ENCODE results near the gene ASIC2. TPM values are rescaled to one million over a fixed set of nuclear protein-coding genes. Genes with fewer than 3 reads are reported as not detected.

ASIC2 gene
- total RNA-seq, 1 experiment from 2014 or later, result 4.1 TPM

DNA sequence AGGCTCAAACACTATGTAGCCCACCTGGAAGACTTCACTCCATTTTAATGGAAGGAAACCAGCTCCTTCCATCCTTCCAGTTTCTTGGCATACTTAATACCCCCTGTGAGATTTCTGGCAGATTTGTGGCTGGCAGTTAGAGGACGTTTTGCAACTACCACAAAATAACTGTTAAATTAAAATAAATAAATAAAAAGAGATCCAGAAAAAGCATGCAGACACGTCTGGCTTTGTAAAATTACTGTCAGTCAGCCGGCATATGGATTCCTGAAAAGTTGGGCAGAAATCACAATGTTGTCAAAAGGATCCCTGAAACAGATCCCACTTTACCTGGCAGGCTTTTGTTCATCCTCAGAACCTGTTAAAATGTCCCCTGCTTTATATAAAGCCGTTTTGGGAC is 113.9 kb downstream of the ASIC2 start:
- H3K27me3 ChIP-seq (ENCODE audit: control insufficient read depth, insufficient read depth, low read length), result no peaks in the 10 kb centered on the region
- POLR2A ChIA-PET, result no interaction called here
- no peaks in the 10 kb centered on the region for H3K4me1 ChIP-seq (ENCODE audit: control insufficient read depth, insufficient read depth, low read length)
- no peaks in the 10 kb centered on the region for H3K9me3 ChIP-seq (ENCODE audit: control insufficient read depth, insufficient read depth, low read depth, low read length)
- DNase-seq (ENCODE audit: low read depth, low spot score) (no peak), ATAC-seq (no peak)
- no peak overlapping the region for H3K27ac ChIP-seq (ENCODE audit: low read length)
- no peak overlapping the region for H3K4me3 ChIP-seq (ENCODE audit: low read depth in 2 of 2, low read length in 2 of 2)
- intact Hi-C loops (cut with micrococcal nuclease; ENCODE audit: unreplicated experiment) (no loop called here), in situ Hi-C loops (cut with HindIII; ENCODE audit: low pct_unique_long_range_greater_than_20kb, low sequenced_read_pairs) (no loop called here)
- CTCF ChIA-PET, result interaction anchor here (0.8 kb wide), 1 partner anchor 181 kb away, joined by 3 read pairs; no protein-coding TSS in a partner anchor
- TF ChIP-seq TCF7L2 (IDR thresholded peaks at IDR 0.05; ENCODE audit: low read depth, low read length) (no peak), SIN3A (IDR thresholded peaks at IDR 0.05; ENCODE audit: borderline replicate concordance, insufficient read depth, low read depth, low read length) (no peak), POLR2AphosphoS5 (IDR thresholded peaks at IDR 0.05; ENCODE audit: low read depth, low read length) (no peak)
- TF ChIP-seq, protein P1, sequence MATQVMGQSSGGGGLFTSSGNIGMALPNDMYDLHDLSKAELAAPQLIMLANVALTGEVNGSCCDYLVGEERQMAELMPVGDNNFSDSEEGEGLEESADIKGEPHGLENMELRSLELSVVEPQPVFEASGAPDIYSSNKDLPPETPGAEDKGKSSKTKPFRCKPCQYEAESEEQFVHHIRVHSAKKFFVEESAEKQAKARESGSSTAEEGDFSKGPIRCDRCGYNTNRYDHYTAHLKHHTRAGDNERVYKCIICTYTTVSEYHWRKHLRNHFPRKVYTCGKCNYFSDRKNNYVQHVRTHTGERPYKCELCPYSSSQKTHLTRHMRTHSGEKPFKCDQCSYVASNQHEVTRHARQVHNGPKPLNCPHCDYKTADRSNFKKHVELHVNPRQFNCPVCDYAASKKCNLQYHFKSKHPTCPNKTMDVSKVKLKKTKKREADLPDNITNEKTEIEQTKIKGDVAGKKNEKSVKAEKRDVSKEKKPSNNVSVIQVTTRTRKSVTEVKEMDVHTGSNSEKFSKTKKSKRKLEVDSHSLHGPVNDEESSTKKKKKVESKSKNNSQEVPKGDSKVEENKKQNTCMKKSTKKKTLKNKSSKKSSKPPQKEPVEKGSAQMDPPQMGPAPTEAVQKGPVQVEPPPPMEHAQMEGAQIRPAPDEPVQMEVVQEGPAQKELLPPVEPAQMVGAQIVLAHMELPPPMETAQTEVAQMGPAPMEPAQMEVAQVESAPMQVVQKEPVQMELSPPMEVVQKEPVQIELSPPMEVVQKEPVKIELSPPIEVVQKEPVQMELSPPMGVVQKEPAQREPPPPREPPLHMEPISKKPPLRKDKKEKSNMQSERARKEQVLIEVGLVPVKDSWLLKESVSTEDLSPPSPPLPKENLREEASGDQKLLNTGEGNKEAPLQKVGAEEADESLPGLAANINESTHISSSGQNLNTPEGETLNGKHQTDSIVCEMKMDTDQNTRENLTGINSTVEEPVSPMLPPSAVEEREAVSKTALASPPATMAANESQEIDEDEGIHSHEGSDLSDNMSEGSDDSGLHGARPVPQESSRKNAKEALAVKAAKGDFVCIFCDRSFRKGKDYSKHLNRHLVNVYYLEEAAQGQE (IDR thresholded peaks at IDR 0.05; ENCODE audit: insufficient read depth in 1 of 2, low read depth in 2 of 2, low read length in 1 of 2), result no peak
- TF ChIP-seq, protein P2, sequence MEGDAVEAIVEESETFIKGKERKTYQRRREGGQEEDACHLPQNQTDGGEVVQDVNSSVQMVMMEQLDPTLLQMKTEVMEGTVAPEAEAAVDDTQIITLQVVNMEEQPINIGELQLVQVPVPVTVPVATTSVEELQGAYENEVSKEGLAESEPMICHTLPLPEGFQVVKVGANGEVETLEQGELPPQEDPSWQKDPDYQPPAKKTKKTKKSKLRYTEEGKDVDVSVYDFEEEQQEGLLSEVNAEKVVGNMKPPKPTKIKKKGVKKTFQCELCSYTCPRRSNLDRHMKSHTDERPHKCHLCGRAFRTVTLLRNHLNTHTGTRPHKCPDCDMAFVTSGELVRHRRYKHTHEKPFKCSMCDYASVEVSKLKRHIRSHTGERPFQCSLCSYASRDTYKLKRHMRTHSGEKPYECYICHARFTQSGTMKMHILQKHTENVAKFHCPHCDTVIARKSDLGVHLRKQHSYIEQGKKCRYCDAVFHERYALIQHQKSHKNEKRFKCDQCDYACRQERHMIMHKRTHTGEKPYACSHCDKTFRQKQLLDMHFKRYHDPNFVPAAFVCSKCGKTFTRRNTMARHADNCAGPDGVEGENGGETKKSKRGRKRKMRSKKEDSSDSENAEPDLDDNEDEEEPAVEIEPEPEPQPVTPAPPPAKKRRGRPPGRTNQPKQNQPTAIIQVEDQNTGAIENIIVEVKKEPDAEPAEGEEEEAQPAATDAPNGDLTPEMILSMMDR (IDR thresholded peaks at IDR 0.05), result no peak
- no TSS peak for BruUV-seq (replicated peaks)
- H3K36me3 ChIP-seq (ENCODE audit: control insufficient read depth, insufficient read depth, low read length), result no peaks in the 10 kb centered on the region

DNA sequence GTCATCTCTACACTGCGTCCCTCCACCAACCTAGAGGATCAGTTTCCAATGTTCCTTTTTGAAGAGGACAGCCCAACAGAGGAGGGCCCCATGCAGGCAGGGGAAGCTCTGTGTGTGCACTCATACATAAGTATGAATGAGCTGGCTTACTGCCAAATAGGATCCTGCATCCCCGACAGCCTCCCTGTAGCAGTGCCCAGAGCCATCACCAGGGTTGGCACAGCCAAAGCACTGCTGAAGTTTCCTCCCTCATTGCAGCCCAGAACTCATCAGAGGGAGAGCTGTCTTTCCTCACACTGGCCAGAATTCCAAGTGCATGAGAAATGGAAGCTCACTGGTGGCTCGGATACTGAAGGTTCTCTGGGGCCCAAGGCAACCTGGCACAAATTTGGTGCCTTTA is 114.4 kb downstream of the ASIC2 start:
- Histone ChIP-seq H3K27me3 (ENCODE audit: control insufficient read depth, insufficient read depth, low read length) (no peaks in the 10 kb centered on the region), H3K9me3 (ENCODE audit: control insufficient read depth, insufficient read depth, low read depth, low read length) (no peaks in the 10 kb centered on the region), H3K36me3 (ENCODE audit: control insufficient read depth, insufficient read depth, low read length) (no peaks in the 10 kb centered on the region), H3K4me1 (ENCODE audit: control insufficient read depth, insufficient read depth, low read length) (no peaks in the 10 kb centered on the region), H3K4me3 (ENCODE audit: low read depth in 2 of 2, low read length in 2 of 2) (no peak overlapping the region), H3K27ac (ENCODE audit: low read length) (no peak overlapping the region)
- no peak for TF ChIP-seq TCF7L2 (IDR thresholded peaks at IDR 0.05; ENCODE audit: low read depth, low read length)
- no peak for TF ChIP-seq SIN3A (IDR thresholded peaks at IDR 0.05; ENCODE audit: borderline replicate concordance, insufficient read depth, low read depth, low read length)
- TF ChIP-seq POLR2AphosphoS5 (IDR thresholded peaks at IDR 0.05; ENCODE audit: low read depth, low read length), result no peak
- TF ChIP-seq, protein P1 (IDR thresholded peaks at IDR 0.05; ENCODE audit: insufficient read depth in 1 of 2, low read depth in 2 of 2, low read length in 1 of 2), result no peak
- TF ChIP-seq, protein P2 (IDR thresholded peaks at IDR 0.05), result no peak
- in situ Hi-C loops (cut with HindIII; ENCODE audit: low pct_unique_long_range_greater_than_20kb, low sequenced_read_pairs), result no loop called here
- ChIA-PET CTCF (interaction anchor here (0.8 kb wide), 1 partner anchor 181 kb away, joined by 3 read pairs; no protein-coding TSS in a partner anchor), POLR2A (no interaction called here)
- no TSS peak for BruUV-seq (replicated peaks)
- 0 out of 2 replicates have a peak, but pooled peaks have one; percentile 47 for ATAC-seq
- no peak for DNase-seq (ENCODE audit: low read depth, low spot score)
- intact Hi-C loops (cut with micrococcal nuclease; ENCODE audit: unreplicated experiment), result no loop called here

Measured in Panc1 (cell line).